AG09309 (cell line): ENCODE results near the gene SNAPC4.
A peak's percentile ranks its signal among the peaks of the same experiment; 100 is the strongest.

Source experiments
- DNase-seq: peaks from one replicate; pipeline ENCODE4 v3.0.0-alpha.2; 2010; ENCODE audit warnings: low read depth
- H3K4me3 ChIP-seq: 2 replicates; pipeline ENCODE4 v1.5.1; 2011; ENCODE audit warnings: mild to moderate bottlenecking, low read depth, low read length, moderate library complexity; ENCODE audit not compliant: control insufficient read depth
- CTCF ChIP-seq: IDR thresholded peaks from 2 replicates; pipeline ENCODE4 v1.5.1; 2011; ENCODE audit warnings: mild to moderate bottlenecking, low read depth, low read length, inconsistent platforms; ENCODE audit not compliant: insufficient read depth, control insufficient read depth; ENCODE audit errors: missing control alignments

SNAPC4 gene

GRCh38 chr9:136367296-136368145 is 32.4 kb downstream of the SNAPC4 start:
- TF ChIP-seq CTCF, result no peak
- no peak overlapping the region for H3K4me3 ChIP-seq

DNA sequence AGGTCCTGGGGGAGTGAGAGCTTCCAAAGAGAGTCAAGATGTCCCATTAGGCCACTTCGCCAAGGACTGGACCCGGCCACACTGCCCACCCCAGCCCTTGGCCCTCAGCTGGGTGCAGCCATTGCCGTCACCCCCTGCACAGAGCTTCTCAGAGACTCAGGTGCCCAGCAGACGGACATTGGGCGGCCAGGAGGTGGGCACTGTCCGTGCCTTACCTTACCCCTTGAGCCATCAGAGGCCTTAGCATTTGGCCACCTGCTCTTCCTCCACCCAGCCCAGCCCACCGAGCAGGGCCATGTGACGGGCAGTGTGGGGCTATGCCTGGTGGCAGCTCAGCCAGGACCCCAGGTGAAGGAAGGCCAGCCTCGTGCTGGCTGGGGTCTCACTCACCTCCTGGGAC is 33.1 kb downstream of the SNAPC4 start:
- TF ChIP-seq CTCF, result no peak
- H3K4me3 ChIP-seq, result no peak overlapping the region

More at GRCh38 chr9:136367296-136368145, 32.4 kb downstream of the SNAPC4 start:
- no peak for DNase-seq

GRCh38 chr9:136365775-136366222 is 34.2 kb downstream of the SNAPC4 start:
- no peak for TF ChIP-seq CTCF
- no peak overlapping the region for H3K4me3 ChIP-seq
- DNase-seq, result no peak

More for the DNA sequence above, 33.1 kb downstream of the SNAPC4 start:
- no peak for DNase-seq

GRCh38 chr9:136364942-136365774 is 34.8 kb downstream of the SNAPC4 start:
- no peak for DNase-seq
- H3K4me3 ChIP-seq, result no peak overlapping the region
- TF ChIP-seq CTCF, result no peak

DNA sequence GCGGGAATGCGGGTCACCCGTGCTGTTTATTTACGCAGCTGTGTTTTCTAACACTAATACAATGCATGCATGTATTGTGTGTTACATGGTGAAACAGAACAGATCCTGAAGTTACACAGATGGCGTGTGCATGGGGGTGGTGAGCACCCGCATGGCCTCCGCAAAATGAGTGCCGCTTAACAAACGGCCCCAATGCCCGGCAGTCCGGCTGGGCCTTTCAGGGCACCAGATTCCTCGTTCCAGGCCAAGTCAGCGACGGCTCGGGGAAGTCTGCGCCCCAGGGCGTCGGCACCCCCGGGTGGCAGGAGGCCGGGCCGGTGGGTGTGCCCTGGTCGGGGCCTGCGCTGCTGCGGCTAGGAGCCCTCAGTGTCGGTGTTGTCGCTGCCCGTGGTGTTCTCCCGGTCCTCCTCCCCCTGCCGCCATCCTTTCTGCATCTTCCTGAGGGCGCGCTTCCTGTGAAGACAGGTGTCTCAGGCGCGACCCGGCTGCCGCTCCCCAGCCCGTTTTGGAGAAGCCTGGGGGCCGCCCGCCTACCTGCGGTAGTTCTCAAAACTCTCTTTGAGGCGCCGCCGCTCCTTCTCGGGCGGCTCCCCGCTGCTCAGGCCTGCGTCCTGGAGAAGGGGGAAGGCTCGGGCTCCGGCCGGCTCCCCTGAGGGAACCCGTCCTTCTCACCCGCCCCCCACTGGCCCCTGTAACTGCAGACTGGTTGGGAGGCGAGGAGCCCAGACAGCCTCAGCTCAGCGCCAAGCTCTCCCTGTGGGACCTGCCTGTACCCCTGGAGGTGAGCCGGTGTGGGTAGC is 35.8 kb downstream of the SNAPC4 start:
- TF ChIP-seq CTCF, result no peak
- DNase-seq, result no peak
- H3K4me3 ChIP-seq, result peak overlapping the region; percentile 3
